Sigmoid colon (tissue), 4 donors: Measurements from ENCODE around the gene CCDC178.

Source experiments
- CTCF ChIP-seq, 4 experiments: fragments of 450-650 bp in 3 of 4; fragments of 200-600 bp in 1 of 4; IDR thresholded peaks; one replicate each; pipeline ENCODE4 v1.5.1; 2016 to 2019; ENCODE audit warnings: antibody characterized with exemption in 4 of 4, mild to moderate bottlenecking in 3 of 4, moderate library complexity in 2 of 4
- EP300 ChIP-seq, 4 donors: sonication (generic); formaldehyde crosslinking; IDR thresholded peaks; one replicate each; pipeline ENCODE4 v1.6.1; 2017; ENCODE audit warnings: antibody characterized with exemption in 4 of 4
- POLR2AphosphoS5 ChIP-seq, 4 donors: sonication (generic); formaldehyde crosslinking; IDR thresholded peaks; one replicate each; pipeline ENCODE4 v1.6.1; 2017; ENCODE audit warnings: antibody characterized with exemption in 4 of 4

- TF ChIP-seq CTCF (IDR thresholded peaks at IDR 0.05) (no peak), EP300 (IDR thresholded peaks at IDR 0.05) (no peak), POLR2AphosphoS5 (IDR thresholded peaks at IDR 0.05) (no peak)
Observed at GRCh38 chr18:33195795-33196194, 244.7 kb downstream of the CCDC178 start.
